ENCODE data around the gene NUPR1. TPM values are rescaled to one million over a fixed set of nuclear protein-coding genes. Genes with fewer than 3 reads are reported as not detected.

NUPR1 gene
- total RNA-seq, 1 donor from 2014 or later, result 0.63 TPM

DNA sequence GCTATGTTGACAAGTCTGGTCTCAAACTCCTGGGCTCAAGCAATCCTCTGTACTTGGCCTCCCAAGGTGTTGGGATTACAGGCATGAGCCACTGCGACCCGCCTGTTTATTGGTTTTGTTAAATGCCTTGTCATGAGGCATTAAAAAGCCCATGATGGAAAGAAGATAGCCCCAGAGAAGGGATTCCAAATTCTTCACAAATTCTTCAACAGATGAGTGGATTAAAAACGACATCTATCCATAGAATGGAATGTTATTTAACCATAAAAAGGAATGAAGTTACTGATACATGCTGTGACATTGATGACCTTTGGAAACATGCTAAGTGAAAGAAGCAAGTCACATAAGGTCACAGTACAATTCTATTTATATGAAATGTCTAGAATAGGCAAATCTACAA, 19.7 kb upstream of the NUPR1 start:
- Histone ChIP-seq H3K36me3 (ENCODE audit: control insufficient read depth, insufficient read depth, low read length) (no peaks in the 10 kb centered on the region), H3K27me3 (ENCODE audit: control insufficient read depth, insufficient read depth, low read length) (no peaks in the 10 kb centered on the region), H3K4me3 (ENCODE audit: low read depth, low read length) (no peak overlapping the region)
- TF ChIP-seq, protein P1, sequence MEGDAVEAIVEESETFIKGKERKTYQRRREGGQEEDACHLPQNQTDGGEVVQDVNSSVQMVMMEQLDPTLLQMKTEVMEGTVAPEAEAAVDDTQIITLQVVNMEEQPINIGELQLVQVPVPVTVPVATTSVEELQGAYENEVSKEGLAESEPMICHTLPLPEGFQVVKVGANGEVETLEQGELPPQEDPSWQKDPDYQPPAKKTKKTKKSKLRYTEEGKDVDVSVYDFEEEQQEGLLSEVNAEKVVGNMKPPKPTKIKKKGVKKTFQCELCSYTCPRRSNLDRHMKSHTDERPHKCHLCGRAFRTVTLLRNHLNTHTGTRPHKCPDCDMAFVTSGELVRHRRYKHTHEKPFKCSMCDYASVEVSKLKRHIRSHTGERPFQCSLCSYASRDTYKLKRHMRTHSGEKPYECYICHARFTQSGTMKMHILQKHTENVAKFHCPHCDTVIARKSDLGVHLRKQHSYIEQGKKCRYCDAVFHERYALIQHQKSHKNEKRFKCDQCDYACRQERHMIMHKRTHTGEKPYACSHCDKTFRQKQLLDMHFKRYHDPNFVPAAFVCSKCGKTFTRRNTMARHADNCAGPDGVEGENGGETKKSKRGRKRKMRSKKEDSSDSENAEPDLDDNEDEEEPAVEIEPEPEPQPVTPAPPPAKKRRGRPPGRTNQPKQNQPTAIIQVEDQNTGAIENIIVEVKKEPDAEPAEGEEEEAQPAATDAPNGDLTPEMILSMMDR (IDR thresholded peaks at IDR 0.05; ENCODE audit: insufficient read depth, low read length, poor library complexity, severe bottlenecking), result no peak
- DNase-seq (ENCODE audit: low read depth), result no peak

DNA sequence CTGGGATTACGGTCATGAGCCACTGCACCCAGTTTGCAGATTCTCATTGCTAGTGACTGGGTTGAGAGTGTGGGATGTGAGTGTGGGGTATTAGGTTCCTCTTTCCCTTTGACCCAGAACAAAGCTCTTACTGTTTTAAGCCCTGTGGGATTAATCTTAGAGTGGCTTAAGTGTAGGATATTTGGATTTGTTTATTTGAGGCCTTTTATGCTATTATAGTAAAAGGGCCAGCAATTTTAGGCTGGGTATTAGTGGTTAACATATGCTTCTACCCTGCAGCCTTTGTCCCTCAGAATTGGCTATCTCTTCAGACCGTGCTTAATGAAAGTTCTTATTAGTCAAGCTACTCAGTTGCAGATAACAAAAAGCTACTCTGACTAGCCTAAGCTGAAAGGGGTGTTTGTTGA, 18.1 kb upstream of the NUPR1 start:
- TF ChIP-seq, protein P1 (IDR thresholded peaks at IDR 0.05; ENCODE audit: insufficient read depth, low read length, poor library complexity, severe bottlenecking), result no peak
- no peak for DNase-seq (ENCODE audit: low read depth)
- no peaks in the 10 kb centered on the region for H3K27me3 ChIP-seq (ENCODE audit: control insufficient read depth, insufficient read depth, low read length)
- no peaks in the 10 kb centered on the region for H3K36me3 ChIP-seq (ENCODE audit: control insufficient read depth, insufficient read depth, low read length)
- no peak overlapping the region for H3K4me3 ChIP-seq (ENCODE audit: low read depth, low read length)

- TF ChIP-seq, protein P1 (IDR thresholded peaks at IDR 0.05; ENCODE audit: insufficient read depth, low read length, poor library complexity, severe bottlenecking), result no peak
- H3K4me3 ChIP-seq (ENCODE audit: low read depth, low read length), result no peak overlapping the region
- DNase-seq (ENCODE audit: low read depth), result no peak
Measured at GRCh38 chr16:28555561-28555960, 16.8 kb upstream of the NUPR1 start.

GRCh38 chr16:28554634-28555423, 16.1 kb upstream of the NUPR1 start:
- Histone ChIP-seq H3K27me3 (ENCODE audit: control insufficient read depth, insufficient read depth, low read length) (no peaks in the 10 kb centered on the region), H3K36me3 (ENCODE audit: control insufficient read depth, insufficient read depth, low read length) (no peaks in the 10 kb centered on the region), H3K4me3 (ENCODE audit: low read depth, low read length) (peak overlapping the region; percentile 43)
- TF ChIP-seq, protein P1 (IDR thresholded peaks at IDR 0.05; ENCODE audit: insufficient read depth, low read length, poor library complexity, severe bottlenecking), result no peak
- DNase-seq (ENCODE audit: low read depth), result no peak

More at GRCh38 chr16:28555561-28555960, 16.8 kb upstream of the NUPR1 start:
- Histone ChIP-seq H3K27me3 (ENCODE audit: control insufficient read depth, insufficient read depth, low read length) (no peaks in the 10 kb centered on the region), H3K36me3 (ENCODE audit: control insufficient read depth, insufficient read depth, low read length) (no peaks in the 10 kb centered on the region)

- Histone ChIP-seq H3K4me3 (ENCODE audit: low read depth, low read length) (peak within 1 kb of the TSS; percentile 83), H3K36me3 (ENCODE audit: control insufficient read depth, insufficient read depth, low read length) (no peaks in the 10 kb centered on the region), H3K27me3 (ENCODE audit: control insufficient read depth, insufficient read depth, low read length) (no peaks in the 10 kb centered on the region)
- peak; percentile 49 for DNase-seq (ENCODE audit: low read depth)
- TF ChIP-seq, protein P1 (IDR thresholded peaks at IDR 0.05; ENCODE audit: insufficient read depth, low read length, poor library complexity, severe bottlenecking), result peak; percentile 21
Measured at GRCh38 chr16:28553776-28554633, 15.2 kb upstream of the NUPR1 start, which contains the start of gene SGF29. SGF29 (plus strand) TSS chr16:28553920; CDS start chr16:28581070, 27,150 bp downstream.

Measured in kidney epithelial cell (primary cell).